CD4-positive, alpha-beta T cell treated with Interleukin-6 at 100 ng/mL for 8 hours (primary cell): ENCODE measurements around the gene TFDP1.

Experiments
- DNase-seq: peaks from one replicate; pipeline ENCODE4 v3.0.0-alpha.2; 2020; ENCODE audit warnings: mixed read lengths, low spot score

The TFDP1 gene

GRCh38 chr13:113634279-113635047 lies 49.9 kb downstream of the TFDP1 start:
- peak; percentile 38 for DNase-seq

DNA sequence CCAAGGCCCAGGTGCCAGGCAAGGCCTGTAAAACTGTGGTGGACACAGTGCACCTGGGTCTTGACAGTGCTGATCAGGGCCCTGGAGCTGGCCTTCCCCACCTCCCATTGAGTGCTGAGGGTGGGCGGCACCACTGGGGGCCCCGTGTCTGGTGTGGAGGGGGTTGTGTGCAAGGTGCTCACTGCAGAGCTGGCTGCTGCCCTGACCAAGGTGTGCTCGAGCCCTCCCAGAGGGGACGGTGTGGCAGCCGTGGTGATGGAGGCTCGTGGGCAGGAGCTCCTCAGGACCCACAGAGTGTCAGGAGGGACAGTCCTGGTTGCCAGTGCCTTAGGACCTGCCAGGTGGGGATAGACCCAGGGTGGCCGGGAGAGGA lies 50.5 kb downstream of the TFDP1 start:
- DNase-seq: no peak

DNA sequence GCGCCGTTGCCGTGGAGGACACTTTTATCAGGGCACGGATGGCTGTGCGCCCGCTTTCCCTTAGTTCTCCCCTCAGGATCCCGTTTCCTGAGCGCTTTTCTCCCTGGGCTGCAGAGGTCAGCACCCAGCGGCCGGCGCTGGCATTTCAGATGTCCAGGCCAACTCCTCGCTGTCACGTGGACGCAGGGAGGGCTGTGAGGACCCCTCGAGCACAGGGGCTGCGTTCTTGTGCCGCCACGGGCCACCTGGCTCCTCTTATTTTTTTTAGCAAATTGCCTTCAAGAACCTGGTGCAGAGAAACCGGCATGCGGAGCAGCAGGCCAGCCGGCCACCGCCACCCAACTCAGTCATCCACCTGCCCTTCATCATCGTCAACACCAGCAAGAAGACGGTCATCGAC lies 51.2 kb downstream of the TFDP1 start:
- no peak for DNase-seq

- no peak for DNase-seq
These were observed 51.9 kb downstream of the TFDP1 start for GRCh38 chr13:113636266-113636963.

- DNase-seq: no peak
These were observed 53.0 kb downstream of the TFDP1 start for GRCh38 chr13:113637262-113638160.

DNA sequence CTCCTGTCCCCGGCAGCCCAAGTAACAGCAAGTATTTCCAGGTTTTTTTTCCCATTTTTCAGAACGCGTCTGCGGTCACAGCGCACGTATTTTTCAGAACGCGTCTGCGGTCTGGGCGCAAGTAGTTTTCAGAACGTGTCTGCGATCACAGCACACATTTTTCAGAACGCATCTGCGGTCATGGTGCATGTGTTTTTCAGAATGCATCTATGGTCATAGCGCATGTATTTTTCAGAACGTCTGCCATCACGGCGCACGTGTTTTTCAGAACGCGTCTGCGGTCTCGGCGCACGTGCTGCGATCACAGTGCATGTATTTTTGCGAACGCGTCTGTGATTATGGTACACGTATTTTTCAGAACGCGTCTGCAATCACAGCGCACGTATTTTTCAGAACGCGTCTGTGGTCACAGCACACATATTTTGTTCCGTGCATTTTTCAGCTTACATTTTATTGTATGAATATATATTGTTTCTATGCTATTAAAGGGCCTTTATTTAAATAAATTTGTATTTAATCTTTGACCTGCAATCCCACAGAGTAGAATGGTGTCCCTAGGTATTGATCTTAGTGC lies 53.7 kb downstream of the TFDP1 start:
- no peak for DNase-seq

DNA sequence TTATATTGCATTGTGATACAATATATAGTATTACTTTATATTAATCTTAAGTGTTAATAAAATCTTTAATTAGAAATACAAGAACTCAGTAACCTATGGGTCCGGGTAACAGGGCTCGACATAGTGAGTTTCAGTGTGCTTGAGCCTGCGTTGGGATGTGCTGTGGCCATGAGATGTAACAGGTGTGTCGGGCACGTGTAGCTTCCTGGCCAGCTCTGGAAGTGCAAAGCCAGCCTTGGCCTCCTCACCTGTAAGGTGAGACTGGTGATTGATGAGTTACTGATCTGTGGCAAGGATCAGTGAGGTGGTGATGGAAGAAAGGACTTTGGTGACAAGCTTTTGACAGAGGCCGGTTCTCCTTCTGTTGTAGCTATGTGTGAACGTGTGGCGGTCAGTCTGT lies 54.3 kb downstream of the TFDP1 start:
- DNase-seq: no peak

DNA sequence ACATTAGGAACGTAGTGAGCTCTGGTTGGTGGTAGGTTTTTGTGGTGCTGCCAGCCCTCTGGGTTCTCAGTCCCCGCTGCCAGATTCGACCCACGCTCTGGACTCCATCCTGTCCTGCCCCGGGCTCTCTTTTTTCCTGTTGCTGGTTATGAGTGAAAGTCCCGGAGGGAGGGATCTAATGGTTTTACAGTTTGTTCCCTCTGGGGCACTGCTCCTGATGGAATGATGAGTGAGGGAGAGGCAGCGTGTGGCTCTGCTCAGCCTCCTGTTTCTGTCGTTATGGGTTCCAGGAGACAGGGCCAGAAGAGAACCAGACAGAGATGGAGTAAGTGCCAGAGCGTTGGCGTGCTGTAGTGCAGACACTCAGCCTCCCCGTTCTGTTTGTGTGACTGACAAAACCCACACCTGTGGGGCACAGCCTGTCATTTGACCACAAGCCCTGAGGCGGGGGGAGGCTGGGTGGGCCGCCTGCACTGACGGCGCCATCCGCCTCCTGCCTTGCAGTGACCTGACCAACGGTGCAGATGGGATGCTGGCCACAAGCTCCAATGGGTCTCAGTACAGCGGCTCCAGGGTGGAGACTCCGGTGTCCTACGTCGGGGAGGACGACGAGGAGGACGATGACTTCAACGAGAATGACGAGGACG lies 55.2 kb downstream of the TFDP1 start:
- no peak for DNase-seq

DNA sequence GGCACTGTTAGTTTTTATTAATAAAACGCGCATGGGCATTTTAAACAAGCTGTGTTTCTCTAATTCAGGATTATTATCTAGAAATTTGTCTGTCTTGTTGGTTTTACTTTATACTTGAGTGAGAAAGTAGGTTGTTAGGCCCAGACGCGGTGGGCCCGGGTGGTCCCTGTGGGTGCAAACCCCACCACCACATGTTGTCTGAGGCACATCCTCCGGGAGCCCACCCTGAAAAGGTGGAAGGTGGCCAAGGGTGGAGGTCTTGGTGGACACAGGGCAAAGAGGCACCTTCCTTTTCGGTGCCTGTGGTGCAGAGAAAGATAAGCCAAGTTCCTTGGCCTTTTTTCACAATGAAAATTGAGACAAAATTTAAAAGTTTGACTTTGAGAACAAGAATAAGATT lies 56.9 kb downstream of the TFDP1 start:
- no peak for DNase-seq

GRCh38 chr13:113642563-113642962 lies 58.0 kb downstream of the TFDP1 start:
- no peak for DNase-seq

DNA sequence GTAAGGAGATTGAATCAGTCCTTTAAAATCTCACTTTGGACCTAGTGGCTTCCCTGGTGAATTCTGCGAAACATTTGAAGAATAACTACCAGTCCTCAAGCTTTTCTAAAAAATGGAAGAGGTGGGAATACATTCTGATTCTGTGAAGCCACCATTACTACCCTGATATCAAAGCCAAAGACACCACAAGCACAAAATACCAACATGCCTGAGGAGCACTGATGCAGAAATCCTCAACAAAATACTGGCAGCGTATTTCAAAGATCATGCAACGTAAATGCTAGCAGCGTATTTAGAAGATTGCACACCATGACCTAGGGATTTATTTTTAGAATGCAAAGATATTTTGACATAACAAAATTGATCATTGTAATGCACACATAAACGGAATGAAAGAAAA lies 59.0 kb downstream of the TFDP1 start:
- no peak for DNase-seq

GRCh38 chr13:113644800-113645199 lies 60.2 kb downstream of the TFDP1 start:
- no peak for DNase-seq

GRCh38 chr13:113645329-113645728 lies 60.8 kb downstream of the TFDP1 start:
- no peak for DNase-seq

GRCh38 chr13:113646376-113646775 lies 61.8 kb downstream of the TFDP1 start:
- DNase-seq: no peak

DNA sequence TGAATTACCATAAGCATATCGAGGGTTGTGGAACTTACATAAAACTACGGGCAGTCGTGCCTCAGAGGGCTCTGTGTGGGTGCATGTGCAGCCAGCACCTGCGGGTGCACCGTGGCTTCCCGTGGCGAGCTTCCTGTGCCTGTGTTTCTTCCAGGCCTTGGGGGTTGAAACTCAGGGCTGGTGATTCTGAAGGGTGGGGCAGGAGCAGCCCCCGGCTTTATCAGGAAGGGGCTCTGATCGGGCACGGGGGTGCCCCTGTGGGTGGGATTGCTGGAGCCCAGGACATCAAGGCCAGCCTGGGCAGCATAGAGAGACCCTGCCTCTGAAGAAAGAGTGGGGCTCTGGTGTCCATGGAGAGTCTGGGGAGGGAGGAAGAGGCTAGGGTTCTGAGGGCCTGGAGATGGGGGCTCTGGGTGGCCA lies 62.4 kb downstream of the TFDP1 start:
- DNase-seq: no peak

DNA sequence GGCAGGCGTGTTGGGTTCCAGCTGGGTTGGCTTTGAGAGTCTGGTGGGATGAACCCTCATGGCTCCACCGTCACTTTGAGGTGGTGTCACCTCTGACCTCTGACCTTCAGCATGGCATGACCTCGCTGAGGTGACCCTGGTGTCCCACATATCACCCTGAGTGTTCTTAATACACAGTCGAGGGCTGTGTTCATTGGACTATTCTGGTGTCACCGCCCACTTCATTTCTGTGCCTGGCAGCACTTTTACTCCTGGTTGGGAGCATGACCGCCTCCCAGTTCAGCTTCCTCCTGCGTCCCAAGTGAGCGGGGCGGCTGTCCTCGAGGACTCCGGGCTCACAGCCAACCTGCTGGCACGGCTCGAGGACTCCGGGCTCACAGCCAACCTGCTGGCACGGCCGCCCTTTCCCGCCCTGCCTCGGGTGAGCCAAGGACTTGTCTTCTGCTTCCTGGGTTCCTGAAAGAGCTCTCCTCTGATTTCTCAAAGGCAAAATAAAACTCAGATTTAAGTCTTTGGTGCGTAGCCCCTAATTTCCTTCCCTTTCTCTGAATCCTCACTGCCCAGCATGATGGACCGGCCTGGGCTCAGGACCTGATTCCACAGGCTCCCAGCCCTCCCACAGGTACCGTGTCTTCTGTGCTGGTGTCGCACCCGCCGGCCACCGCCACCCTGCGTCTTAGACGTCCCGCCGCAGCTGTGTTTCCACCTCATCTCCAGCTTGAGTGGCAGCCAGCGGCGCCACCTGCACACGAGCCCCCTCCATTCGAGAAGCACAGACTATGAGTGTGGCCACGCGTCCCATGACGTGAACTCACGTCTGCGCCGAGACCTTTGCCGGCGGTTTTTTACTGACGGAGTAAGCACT lies 63.0 kb downstream of the TFDP1 start:
- no peak for DNase-seq

DNA sequence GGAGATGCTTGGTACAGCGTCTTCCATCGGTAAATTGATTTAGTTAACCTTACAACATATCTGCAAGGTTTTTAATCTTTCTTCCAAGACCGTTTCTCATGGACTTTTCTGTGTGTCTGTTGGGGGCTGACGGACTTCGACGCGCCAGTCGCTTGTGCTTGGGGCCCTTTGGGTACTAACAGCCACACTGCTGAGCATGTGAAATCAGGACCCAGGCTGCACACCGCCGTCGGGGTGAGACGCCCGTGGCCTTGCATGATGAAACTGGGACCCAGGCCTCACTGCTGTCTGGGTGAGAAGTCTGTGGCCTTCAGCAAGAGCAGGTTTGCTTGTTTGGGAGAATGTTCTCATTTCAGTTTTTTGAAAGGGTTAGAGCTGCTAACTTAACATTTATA lies 63.7 kb downstream of the TFDP1 start:
- no peak for DNase-seq

GRCh38 chr13:113649212-113649611 lies 64.7 kb downstream of the TFDP1 start:
- DNase-seq: no peak

DNA sequence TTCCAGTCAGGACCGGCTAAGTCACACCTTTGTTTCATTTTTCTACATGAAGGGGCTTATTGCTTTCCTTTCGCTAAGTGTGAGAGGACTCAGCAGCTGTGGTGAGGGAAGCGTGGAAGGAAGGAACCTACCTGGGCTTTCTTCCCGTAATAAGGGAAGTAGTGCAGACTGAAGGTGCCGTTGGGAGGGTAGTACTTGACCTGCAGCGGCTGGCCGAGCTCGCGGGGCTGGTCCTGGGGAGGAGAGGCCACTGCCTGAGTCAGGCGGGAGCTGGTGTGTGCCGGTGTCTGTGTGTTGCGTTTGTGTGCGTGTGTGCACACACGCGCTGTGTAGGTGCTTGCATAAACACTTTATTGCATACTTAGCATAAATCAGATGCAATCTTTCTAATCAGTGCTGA lies 65.7 kb downstream of the TFDP1 start:
- DNase-seq: no peak

DNA sequence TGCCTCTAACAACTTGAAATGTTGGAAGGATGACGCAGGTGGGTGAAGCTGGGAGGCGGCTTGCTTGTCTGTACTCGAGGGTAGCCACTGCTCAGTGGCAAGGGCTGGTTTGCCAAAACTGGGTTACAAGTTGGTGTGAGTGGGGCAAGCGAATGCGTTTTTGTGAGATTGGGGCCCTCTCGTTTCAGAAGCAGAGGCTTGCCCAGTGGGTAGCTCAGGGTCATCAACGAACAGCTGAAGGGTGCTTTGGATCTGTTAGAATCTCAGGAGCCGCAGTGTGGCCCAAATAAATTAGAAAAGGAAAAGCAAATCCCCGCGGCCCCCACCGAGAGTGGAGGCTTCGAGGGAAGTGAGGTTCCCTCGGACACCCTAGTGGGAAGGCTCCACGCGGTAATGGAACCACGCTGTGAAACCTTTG lies 66.2 kb downstream of the TFDP1 start:
- no peak for DNase-seq
